Stimulated activated effector memory CD8-positive, alpha-beta T cell treated with anti-CD3 and anti-CD28 coated beads, Interleukin-12 subunit alpha, Interleukin-12 subunit beta, amount 100 ng/mL, for 72 hours (primary cell): ENCODE data around the gene TMEM50B.
"Not testable (repeated sequence)": the region's sequence is repeated elsewhere in the genome, so short reads cannot be mapped to it uniquely, and the experiment has no call there.

Experiments
- ATAC-seq: fragments of 150-1000 bp; cut with Tn5 transposase; 2 replicates; pipeline ENCODE4 v1.10.0; 2021
- DNase-seq, 2 donors: peaks; one replicate each; pipeline ENCODE4 v3.0.0; 2021 to 2022; ENCODE audit warnings: low spot score in 2 of 2
- H3K27ac Mint-ChIP-seq: one replicate; pipeline ENCODE4 v1.8.0; 2022; ENCODE audit warnings: mild to moderate bottlenecking, mixed read lengths
- H3K36me3 Mint-ChIP-seq: one replicate; pipeline ENCODE4 v1.8.0; 2022; ENCODE audit warnings: mild to moderate bottlenecking, mixed read lengths
- H3K4me1 Mint-ChIP-seq: one replicate; pipeline ENCODE4 v1.8.0; 2022; ENCODE audit warnings: mixed read lengths
- H3K4me3 Mint-ChIP-seq: one replicate; pipeline ENCODE4 v1.8.0; 2022; ENCODE audit warnings: mild to moderate bottlenecking, mixed read lengths
- H3K9me3 Mint-ChIP-seq: one replicate; pipeline ENCODE4 v1.8.0; 2022; ENCODE audit warnings: mixed read lengths

The TMEM50B gene

DNA sequence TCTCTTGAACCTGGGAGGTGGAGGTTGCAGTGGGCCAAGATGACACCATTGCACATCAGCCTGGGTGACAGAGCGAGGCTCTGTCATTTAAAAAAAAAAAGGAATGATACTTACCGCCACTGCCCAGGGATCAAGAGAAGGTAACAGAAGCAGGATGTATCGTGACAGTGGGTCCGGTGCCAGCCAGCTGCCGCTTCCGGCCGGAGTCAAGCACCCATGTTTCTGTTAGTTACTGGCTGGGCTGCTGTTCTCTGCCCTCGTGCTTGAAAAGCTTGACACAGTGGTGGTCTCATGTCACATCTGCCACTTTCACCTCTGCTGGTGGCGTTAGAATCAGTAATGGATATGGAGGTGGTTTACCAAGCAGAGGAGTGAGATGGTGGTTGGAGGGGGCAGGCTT, 55.6 kb downstream of the TMEM50B start:
- Mint-ChIP-seq H3K4me1 (no peaks in the 10 kb centered on the region), H3K9me3 (no peaks in the 10 kb centered on the region), H3K36me3 (peaks cover 13% of the 10 kb centered on the region), H3K4me3 (no peak overlapping the region), H3K27ac (no peak overlapping the region)
- DNase-seq (no peak), ATAC-seq (no peak)

DNA sequence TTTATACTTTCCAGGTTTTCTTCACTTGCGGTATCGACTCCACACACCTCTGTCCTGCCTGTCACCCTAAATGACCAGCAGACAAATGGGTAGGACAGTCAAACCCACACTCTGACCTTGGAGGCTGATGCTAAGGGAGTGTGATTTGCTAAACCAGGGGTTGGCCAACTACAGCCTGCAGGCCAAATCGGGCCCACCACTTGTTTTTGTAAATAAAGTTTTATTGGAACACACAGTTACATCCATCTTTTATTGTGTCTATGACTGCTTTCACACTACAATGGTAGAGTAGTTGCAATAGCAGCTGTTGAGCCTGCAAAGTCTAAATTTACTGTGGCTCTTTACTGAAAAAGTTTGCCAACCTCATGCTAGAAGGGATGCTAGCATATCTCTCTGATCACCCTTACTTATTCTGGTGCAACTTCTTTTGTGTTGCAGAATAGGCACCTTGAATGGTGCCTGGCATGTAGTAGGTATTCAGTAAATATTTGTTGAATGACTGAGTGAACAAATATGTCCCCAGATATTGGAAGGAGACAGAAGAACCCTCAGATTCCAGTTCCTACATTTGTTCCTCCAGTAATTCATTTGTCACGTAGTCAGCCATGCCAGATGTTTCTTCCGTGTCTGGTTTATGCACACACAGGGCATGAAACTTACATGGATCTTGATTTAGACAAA, 57.9 kb downstream of the TMEM50B start:
- H3K36me3 Mint-ChIP-seq: peaks cover 12% of the 10 kb centered on the region

DNA sequence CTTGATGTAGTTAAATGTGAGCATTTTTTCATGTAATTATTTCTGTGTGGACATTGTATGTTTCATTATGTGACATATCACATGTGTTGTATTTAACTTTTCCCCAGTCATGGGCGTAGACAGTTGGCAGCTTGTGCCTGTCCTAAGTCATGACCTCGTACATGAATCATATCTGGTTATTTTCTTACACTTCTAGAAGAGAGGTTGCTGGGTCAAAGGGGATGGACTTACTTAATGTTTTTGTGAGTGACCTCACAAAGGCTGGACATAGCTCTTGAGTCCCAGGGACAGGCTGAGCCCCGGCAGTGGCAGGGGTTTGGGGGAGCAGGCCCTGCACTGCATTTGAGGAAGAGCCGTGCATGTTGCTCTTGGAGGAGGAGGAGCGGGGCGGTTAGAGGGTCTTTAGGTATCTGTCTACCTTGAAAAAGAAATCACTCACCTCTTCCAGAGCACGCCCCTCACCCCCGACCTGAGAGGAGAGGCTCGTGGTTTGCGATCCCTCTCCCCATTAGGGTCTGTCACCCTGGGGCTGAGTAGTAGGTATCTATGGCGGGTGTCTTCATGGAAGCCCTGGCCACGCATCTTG, 60.1 kb downstream of the TMEM50B start:
- DNase-seq (no peak), ATAC-seq (no peak)
- Mint-ChIP-seq H3K4me3 (no peak overlapping the region), H3K9me3 (no peaks in the 10 kb centered on the region), H3K4me1 (no peaks in the 10 kb centered on the region), H3K36me3 (peaks cover 12% of the 10 kb centered on the region), H3K27ac (no peak overlapping the region)

More for the DNA sequence above, 57.9 kb downstream of the TMEM50B start:
- H3K9me3 Mint-ChIP-seq: no peaks in the 10 kb centered on the region
- no peak overlapping the region for H3K4me3 Mint-ChIP-seq
- no peak overlapping the region for H3K27ac Mint-ChIP-seq
- no peak for ATAC-seq
- no peak for DNase-seq
- H3K4me1 Mint-ChIP-seq: no peaks in the 10 kb centered on the region

DNA sequence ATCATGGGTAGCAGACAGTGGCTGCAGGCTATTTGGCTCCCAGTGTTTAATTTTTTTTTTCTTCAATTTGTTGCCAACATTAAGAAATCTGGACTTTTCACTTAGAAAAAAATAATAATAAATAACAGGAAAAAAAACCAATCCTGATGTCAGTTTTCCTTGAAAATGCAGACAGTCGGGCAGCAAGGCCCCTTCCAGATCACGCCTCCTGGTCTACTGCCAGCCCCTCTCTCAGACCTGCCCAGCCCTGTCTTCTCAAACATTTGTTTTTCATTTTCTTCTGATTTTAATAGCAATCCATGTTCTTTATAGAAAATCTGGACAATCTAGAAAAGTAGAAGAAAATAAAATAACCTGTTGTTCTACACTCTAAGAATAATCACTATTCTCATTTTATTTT, 61.1 kb downstream of the TMEM50B start:
- H3K27ac Mint-ChIP-seq: no peak overlapping the region
- H3K4me1 Mint-ChIP-seq: no peaks in the 10 kb centered on the region
- DNase-seq (no peak), ATAC-seq (no peak)
- H3K9me3 Mint-ChIP-seq: no peaks in the 10 kb centered on the region
- H3K4me3 Mint-ChIP-seq: no peak overlapping the region
- H3K36me3 Mint-ChIP-seq: peaks cover 12% of the 10 kb centered on the region

DNA sequence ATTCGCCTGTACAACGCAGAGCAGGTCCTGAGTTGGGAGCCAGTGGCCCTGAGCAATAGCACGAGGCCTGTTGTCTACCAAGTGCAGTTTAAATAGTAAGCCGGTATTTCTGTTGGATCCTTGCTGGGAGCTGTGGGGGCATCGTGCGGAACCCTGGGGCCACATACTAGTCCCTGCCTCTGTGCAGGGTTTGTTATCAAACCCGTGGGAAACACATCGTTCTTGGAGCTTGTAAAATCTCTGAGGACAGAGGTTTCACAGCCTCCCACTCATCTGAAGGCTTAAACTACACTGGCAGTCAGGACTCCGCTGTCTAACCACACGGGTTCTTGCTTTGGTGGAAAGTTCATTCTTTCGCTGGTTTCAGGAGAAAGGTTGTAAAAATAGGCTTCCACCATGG, 64.8 kb downstream of the TMEM50B start:
- peaks cover 6% of the 10 kb centered on the region for H3K36me3 Mint-ChIP-seq
- no peak for DNase-seq
- H3K27ac Mint-ChIP-seq: no peak overlapping the region
- H3K4me1 Mint-ChIP-seq: no peaks in the 10 kb centered on the region
- ATAC-seq: no peak
- no peaks in the 10 kb centered on the region for H3K9me3 Mint-ChIP-seq
- no peak overlapping the region for H3K4me3 Mint-ChIP-seq

DNA sequence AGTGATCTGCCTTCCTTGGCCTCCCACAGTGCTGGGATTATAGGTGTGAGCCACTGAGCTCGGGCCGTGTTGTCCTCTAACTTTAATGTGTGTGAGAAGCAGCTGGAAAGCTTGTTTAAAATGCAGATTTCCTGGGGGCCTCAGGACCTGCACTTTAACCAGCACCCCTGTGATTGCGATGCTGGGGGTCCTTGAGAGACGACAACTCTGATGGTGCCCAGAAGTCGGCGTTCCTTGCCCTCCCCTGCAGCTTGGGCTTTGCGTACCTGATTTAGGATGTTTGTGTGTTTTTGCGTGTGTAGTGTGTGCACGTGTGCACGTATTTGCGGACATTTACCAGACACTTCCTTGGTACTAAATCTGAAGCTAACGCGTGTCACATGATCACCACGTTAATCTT, 65.7 kb downstream of the TMEM50B start:
- ATAC-seq: no peak

DNA sequence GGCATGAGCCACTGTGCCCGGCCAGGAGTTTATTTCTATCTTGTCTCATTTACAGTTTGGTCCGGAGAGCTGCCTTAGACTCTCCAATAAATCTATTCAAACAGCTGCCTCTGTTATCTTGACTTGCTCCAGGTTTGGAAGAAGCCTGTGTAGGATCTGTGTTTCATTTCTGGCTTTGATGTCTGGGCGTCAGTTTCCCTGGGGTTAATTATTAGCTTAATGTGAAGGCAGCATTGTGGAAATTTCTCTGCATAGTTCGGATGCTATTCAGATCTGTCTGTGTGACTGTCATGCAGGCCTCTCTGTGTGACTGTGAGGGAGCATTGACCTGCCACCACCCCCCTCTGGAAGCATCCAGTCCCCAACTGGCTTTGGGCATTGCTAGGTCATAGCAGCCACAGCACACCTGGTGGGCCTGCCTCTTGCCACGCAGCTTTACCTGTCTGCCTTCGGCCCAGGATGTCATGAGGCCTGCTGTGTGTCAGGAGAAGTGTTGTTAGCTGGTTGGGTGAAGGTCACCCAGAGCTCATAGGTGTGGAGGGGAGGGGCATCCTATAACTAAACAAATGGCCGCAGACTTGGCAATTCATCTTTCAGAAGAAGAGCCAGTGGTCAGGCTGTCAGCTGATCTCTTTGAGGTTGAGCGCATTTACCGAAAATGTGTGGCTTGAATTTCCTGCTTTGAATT, 66.8 kb downstream of the TMEM50B start:
- Mint-ChIP-seq H3K27ac (no peak overlapping the region), H3K36me3 (peaks cover 6% of the 10 kb centered on the region), H3K4me3 (no peak overlapping the region), H3K4me1 (no peaks in the 10 kb centered on the region), H3K9me3 (no peaks in the 10 kb centered on the region)
- ATAC-seq (no peak), DNase-seq (no peak)

More for the DNA sequence above, 65.7 kb downstream of the TMEM50B start:
- H3K4me1 Mint-ChIP-seq: no peaks in the 10 kb centered on the region
- no peak for DNase-seq
- no peaks in the 10 kb centered on the region for H3K9me3 Mint-ChIP-seq
- no peak overlapping the region for H3K4me3 Mint-ChIP-seq
- H3K27ac Mint-ChIP-seq: no peak overlapping the region
- peaks cover 6% of the 10 kb centered on the region for H3K36me3 Mint-ChIP-seq

DNA sequence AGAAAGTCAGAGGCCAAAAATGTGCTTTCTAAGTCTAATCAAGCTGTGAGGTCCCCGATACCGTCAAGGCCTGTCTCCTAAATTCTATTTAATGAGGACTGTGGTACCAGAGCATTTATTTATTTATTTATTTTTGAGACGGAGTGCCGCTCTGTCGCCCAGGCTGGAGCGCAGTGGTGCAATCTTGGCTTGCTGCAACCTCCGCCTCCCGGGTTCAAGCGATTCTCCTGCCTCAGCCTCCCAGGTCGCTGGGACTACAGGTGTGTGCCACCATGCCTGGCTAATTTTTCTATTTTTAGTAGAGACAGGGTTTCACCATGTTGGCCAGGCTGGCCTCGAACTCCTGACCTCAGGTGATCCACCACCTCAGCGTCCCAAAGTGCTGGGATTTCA, 67.3 kb downstream of the TMEM50B start:
- H3K4me1 Mint-ChIP-seq, H3K27ac Mint-ChIP-seq, DNase-seq, ATAC-seq, H3K4me3 Mint-ChIP-seq, H3K9me3 Mint-ChIP-seq, H3K36me3 Mint-ChIP-seq: not testable (repeated sequence)

DNA sequence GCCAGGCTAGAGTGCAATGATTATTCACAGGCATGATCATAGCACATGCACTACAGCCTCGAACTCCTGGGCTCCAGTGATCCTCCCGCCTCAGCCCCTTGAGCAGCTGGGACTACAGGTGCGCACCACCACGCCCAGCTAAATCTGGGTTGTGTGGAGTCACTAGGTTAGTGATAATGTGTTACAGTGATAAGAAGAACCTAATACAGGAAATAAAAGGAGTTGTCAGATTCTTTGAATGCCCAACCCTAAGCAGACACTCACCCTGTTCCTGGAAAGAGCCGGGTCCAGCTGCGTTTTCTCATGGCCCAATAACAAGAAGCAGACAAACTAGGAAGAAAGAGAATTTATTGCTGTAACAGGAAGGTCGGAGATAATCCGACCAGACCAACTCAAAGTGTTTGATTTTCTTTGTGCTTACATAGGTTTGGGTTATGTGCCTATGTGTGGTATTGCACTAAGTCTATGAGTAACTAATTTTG, 67.8 kb downstream of the TMEM50B start:
- Mint-ChIP-seq H3K36me3 (peaks cover under 1% of the 10 kb centered on the region), H3K27ac (no peak overlapping the region), H3K9me3 (no peaks in the 10 kb centered on the region), H3K4me1 (no peaks in the 10 kb centered on the region), H3K4me3 (no peak overlapping the region)
- no peak for DNase-seq
- ATAC-seq: no peak

DNA sequence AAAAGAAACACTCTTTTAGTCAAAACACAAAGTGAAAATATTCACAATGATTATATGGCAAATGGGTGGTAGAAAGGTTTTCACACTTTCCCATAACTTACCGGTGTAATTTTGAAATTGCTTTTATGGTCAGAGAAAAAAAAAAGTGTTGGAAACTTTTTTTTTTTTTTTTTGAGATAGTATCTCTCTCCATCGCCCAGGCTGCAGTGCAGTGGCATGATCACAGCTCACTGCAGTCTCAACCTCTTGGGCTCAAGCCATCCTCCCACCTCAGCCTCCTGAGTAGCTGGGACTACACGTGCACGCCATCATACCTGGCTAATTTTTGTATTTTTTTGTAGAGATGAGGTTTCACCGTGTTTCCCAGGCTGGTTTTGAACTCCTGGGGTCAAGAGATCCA, 73.3 kb downstream of the TMEM50B start:
- DNase-seq (no peak), ATAC-seq (peak; percentile 56)
- Mint-ChIP-seq H3K4me1 (peaks cover 12% of the 10 kb centered on the region), H3K9me3 (no peaks in the 10 kb centered on the region), H3K4me3 (no peak overlapping the region), H3K36me3 (no peaks in the 10 kb centered on the region), H3K27ac (no peak overlapping the region)

DNA sequence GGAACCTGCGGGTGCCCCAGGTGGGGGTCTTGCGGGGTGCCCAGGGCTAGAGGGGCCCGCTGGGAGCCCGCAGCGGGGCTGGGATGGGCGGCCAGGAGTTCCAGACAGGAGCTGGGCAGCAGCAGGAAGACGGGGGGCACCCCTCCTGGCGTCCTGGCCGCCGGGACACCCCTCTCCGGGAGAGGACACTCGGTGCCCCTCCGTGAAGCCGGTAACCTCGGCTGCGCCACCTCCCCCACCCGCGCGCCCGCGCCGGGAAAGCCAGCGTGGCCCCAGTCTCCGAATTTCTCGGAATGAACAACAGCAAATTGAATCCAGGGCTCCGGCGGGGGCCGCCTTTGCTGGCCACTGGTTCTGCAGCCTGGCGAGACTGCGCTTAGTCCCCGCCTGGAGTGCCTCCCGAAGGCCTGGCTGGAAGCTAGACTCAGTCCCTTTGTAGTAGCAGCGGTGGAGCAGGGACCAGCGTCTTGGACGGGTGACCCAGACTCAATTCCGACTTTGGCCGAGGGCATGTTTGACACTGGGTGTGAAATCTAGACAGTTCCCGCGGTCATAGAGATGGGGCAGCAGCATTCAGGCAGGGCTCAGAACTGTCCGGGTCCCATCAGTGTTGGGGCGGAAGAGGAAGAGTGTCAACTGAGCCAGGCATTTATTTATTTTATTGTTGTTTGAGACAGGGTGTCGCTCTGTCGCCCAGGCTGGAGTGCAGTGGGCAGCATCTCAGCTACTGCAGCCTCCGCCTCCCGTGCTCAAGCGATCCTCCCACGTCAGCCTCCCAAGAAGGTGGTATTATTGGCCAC, 75.8 kb downstream of the TMEM50B start:
- Mint-ChIP-seq H3K4me3 (peak overlapping the region; percentile 63), H3K9me3 (no peaks in the 10 kb centered on the region), H3K4me1 (peaks cover 12% of the 10 kb centered on the region), H3K27ac (no peak overlapping the region), H3K36me3 (no peaks in the 10 kb centered on the region)
- peak; percentile 17 for ATAC-seq
- DNase-seq: no peak

DNA sequence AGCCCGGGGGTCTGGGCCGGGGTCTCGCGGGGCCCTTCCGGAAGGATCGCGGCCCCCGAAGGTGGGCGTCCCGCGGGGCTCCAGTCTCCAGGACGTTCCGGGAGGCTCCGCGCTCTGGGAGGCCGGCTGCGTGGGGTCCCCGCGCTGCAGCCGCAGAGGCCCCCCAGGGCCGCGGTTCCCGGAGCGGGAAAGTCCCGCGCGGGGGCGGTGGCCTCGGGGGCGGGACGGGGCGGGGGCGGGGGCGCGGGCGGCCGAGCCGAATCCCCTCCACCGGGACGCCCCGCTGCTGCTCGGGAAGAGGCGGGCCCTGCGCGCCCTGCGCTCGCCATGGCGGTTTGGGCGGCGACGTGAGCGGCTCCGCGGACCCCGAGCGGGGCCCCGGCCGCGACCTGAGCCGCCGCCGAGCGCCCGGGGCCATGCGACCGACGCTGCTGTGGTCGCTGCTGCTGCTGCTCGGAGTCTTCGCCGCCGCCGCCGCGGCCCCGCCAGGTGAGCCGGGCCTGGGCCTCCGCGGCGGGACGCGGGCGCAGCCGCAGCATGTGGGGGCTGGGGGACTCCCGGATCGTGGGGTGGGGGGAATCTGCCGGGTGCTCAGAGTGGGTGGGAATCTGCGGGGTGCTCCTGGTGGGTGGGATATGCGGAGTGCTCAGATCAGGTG, 76.5 kb downstream of the TMEM50B start, which contains the start of gene IFNGR2:
Gene IFNGR2 (plus strand): TSS at position 286 of the 658 bp plus-strand sequence. CDS start 131 bp downstream, at position 417.
- Mint-ChIP-seq H3K27ac (no peak within 1 kb of the TSS), H3K36me3 (no peaks in the 10 kb centered on the region), H3K4me1 (peaks cover 12% of the 10 kb centered on the region), H3K4me3 (peak within 1 kb of the TSS; percentile 63), H3K9me3 (no peaks in the 10 kb centered on the region)
- peak; percentile 50 for ATAC-seq
- no peak for DNase-seq

DNA sequence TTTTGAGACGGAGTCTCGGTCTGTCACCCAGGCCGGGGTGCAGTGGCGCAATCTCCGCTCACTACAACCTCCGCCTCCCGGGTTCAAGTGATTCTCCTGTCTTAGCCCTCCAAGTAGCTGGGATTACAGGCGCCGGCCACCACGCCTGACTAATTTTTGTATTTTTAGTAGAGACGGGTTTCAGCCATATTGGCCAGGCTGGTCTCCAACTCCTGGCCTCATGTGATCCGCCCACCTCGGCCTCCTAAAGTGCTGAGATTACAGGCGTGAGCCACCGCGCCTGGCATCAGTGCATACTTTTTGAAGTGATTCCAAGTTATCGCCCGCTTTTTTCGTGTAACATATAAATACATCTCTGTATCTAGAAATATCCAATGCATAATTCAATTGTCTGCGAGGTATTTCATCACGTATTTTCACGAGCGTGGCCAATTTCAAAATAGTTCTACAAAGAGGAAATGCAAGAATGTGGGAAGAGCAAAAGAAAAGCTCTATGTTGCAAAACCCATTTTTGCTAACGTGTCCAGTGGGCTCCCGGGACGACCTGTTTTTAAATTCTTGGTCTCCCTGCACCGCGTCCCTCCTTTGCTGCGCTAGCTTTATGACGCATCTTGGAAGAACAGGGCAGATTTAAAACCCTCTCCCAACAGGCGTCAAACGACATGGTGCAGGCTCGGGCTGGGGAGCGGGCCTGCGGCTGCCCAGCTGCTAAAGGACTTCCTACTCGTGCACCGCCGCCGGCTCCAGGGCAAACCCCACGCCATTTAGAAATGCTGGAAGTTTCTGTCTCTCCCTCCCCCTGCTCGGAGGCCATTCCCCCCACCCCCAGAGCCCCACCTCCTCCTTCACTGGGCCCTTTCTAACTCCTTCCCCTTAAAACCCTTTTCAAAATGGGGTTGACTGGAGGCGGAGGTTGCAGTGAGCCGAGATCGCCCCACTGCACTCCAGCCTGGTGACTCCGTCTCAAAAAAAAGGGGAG, 77.5 kb downstream of the TMEM50B start:
- no peak for DNase-seq

DNA sequence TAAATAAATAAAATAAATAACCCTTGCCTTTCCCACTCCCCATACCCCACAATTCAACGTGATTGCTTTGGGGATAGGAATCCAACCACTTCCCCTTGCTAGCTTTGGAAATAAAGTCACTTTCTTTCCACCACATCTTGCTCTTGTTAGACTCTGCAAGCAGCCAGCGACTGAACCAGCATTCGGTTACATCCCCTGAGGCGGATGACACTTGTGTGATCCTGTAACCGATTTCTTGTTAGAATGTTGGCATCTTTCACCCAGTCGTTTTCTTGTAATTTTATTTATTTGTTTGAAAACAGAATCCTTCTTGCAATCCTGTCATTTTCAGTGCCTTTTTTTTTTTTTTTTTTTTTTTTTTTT, 78.2 kb downstream of the TMEM50B start:
- ATAC-seq (no peak), DNase-seq (no peak)
- no peak overlapping the region for H3K4me3 Mint-ChIP-seq
- H3K4me1 Mint-ChIP-seq: peaks cover 12% of the 10 kb centered on the region
- H3K36me3 Mint-ChIP-seq: no peaks in the 10 kb centered on the region
- no peak overlapping the region for H3K27ac Mint-ChIP-seq
- no peaks in the 10 kb centered on the region for H3K9me3 Mint-ChIP-seq

More for the DNA sequence above, 77.5 kb downstream of the TMEM50B start:
- Mint-ChIP-seq H3K9me3 (no peaks in the 10 kb centered on the region), H3K27ac (no peak overlapping the region), H3K4me1 (peaks cover 12% of the 10 kb centered on the region), H3K4me3 (peak overlapping the region; percentile 30), H3K36me3 (no peaks in the 10 kb centered on the region)
- no peak for ATAC-seq
